OCI-LY3 (cell line): ENCODE results near the gene MGMT.

Experiments used
- EZH2phosphoT487 ChIP-seq: fragments of 200-600 bp; shearing (Covaris generic); IDR thresholded peaks from 2 replicates; pipeline ENCODE4 v1.6.1; 2018; ENCODE audit warnings: antibody characterized with exemption, mixed run types, low read depth
- TF ChIP-seq, protein P1 (sequence below): fragments of 200-600, 300-600 bp; sonication (generic); IDR thresholded peaks from 2 replicates; pipeline ENCODE4 v1.5.1; 2014; ENCODE audit warnings: antibody characterized with exemption, low read length, low read depth

- TF ChIP-seq EZH2phosphoT487 = no peak
- TF ChIP-seq, protein P1, sequence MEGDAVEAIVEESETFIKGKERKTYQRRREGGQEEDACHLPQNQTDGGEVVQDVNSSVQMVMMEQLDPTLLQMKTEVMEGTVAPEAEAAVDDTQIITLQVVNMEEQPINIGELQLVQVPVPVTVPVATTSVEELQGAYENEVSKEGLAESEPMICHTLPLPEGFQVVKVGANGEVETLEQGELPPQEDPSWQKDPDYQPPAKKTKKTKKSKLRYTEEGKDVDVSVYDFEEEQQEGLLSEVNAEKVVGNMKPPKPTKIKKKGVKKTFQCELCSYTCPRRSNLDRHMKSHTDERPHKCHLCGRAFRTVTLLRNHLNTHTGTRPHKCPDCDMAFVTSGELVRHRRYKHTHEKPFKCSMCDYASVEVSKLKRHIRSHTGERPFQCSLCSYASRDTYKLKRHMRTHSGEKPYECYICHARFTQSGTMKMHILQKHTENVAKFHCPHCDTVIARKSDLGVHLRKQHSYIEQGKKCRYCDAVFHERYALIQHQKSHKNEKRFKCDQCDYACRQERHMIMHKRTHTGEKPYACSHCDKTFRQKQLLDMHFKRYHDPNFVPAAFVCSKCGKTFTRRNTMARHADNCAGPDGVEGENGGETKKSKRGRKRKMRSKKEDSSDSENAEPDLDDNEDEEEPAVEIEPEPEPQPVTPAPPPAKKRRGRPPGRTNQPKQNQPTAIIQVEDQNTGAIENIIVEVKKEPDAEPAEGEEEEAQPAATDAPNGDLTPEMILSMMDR = no peak
Observed at GRCh38 chr10:129526943-129527342, 59.9 kb downstream of the MGMT start.
